ENCODE measurements around the gene INTS11.

Gene INTS11

GRCh38 chr1:1311107-1312104, 13.1 kb downstream of the INTS11 start (continued):
- TF ChIP-seq HIC1 (tag by site-specific recombination; IDR thresholded peaks at IDR 0.05) (0 out of 2 replicates have a peak, but pooled peaks have one; percentile 9), ZNF777 (tag by site-specific recombination; IDR thresholded peaks at IDR 0.05; ENCODE audit: borderline replicate concordance) (no peak), ZNF510 (tag by site-specific recombination; IDR thresholded peaks at IDR 0.05; ENCODE audit: insufficient replicate concordance) (no peak), SALL2 (tag by site-specific recombination; IDR thresholded peaks at IDR 0.05; ENCODE audit: borderline replicate concordance) (no peak), ZNF600 (tag by site-specific recombination; IDR thresholded peaks at IDR 0.05) (peak; percentile 64), ZBTB1 (tag by site-specific recombination; IDR thresholded peaks at IDR 0.05) (no peak), ZNF248 (tag by site-specific recombination; IDR thresholded peaks at IDR 0.05) (no peak), ZNF48 (tag by site-specific recombination; IDR thresholded peaks at IDR 0.05) (no peak), ZNF398 (tag by site-specific recombination; IDR thresholded peaks at IDR 0.05) (no peak), ZNF701 (tag by site-specific recombination; IDR thresholded peaks at IDR 0.05) (no peak), ZNF132 (tag by site-specific recombination; IDR thresholded peaks at IDR 0.05; ENCODE audit: borderline replicate concordance) (no peak), ZNF416 (tag by site-specific recombination; IDR thresholded peaks at IDR 0.05) (no peak), ZNF211 (tag by site-specific recombination; IDR thresholded peaks at IDR 0.05; ENCODE audit: low read depth) (no peak), ZEB2 (tag by site-specific recombination; IDR thresholded peaks at IDR 0.05) (peak; percentile 30; the same call in 1 of the 2 replicates), ZFP41 (tag by site-specific recombination; IDR thresholded peaks at IDR 0.05; ENCODE audit: borderline replicate concordance) (no peak), KLF7 (tag by site-specific recombination; IDR thresholded peaks at IDR 0.05; ENCODE audit: borderline replicate concordance) (no peak), ZNF560 (tag by site-specific recombination; IDR thresholded peaks at IDR 0.05; ENCODE audit: borderline replicate concordance) (no peak), GLIS2 (tag by site-specific recombination; IDR thresholded peaks at IDR 0.05) (peak; percentile 52), KLF10 (tag by site-specific recombination; IDR thresholded peaks at IDR 0.05) (no peak), YY2 (tag by site-specific recombination; IDR thresholded peaks at IDR 0.05) (no peak), ZNF529 (tag by site-specific recombination; IDR thresholded peaks at IDR 0.05; ENCODE audit: insufficient replicate concordance) (no peak), ZBTB21 (tag by site-specific recombination; IDR thresholded peaks at IDR 0.05) (no peak), BCL11B (tag by site-specific recombination; IDR thresholded peaks at IDR 0.05; ENCODE audit: low read depth) (peak; percentile 51; the same call in 1 of the 2 replicates), ZBTB20 (tag by site-specific recombination; IDR thresholded peaks at IDR 0.05) (no peak), ZNF350 (tag by site-specific recombination; IDR thresholded peaks at IDR 0.05) (no peak), ZNF768 (tag by site-specific recombination; IDR thresholded peaks at IDR 0.05) (no peak), ZBTB44 (tag by site-specific recombination; IDR thresholded peaks at IDR 0.05) (no peak), ZFP37 (tag by site-specific recombination; IDR thresholded peaks at IDR 0.05) (no peak)
- TF ChIP-seq, protein P1, sequence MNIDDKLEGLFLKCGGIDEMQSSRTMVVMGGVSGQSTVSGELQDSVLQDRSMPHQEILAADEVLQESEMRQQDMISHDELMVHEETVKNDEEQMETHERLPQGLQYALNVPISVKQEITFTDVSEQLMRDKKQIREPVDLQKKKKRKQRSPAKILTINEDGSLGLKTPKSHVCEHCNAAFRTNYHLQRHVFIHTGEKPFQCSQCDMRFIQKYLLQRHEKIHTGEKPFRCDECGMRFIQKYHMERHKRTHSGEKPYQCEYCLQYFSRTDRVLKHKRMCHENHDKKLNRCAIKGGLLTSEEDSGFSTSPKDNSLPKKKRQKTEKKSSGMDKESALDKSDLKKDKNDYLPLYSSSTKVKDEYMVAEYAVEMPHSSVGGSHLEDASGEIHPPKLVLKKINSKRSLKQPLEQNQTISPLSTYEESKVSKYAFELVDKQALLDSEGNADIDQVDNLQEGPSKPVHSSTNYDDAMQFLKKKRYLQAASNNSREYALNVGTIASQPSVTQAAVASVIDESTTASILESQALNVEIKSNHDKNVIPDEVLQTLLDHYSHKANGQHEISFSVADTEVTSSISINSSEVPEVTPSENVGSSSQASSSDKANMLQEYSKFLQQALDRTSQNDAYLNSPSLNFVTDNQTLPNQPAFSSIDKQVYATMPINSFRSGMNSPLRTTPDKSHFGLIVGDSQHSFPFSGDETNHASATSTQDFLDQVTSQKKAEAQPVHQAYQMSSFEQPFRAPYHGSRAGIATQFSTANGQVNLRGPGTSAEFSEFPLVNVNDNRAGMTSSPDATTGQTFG (tag by site-specific recombination; IDR thresholded peaks at IDR 0.05; ENCODE audit: borderline replicate concordance) = no peak
- TF ChIP-seq, protein P2, sequence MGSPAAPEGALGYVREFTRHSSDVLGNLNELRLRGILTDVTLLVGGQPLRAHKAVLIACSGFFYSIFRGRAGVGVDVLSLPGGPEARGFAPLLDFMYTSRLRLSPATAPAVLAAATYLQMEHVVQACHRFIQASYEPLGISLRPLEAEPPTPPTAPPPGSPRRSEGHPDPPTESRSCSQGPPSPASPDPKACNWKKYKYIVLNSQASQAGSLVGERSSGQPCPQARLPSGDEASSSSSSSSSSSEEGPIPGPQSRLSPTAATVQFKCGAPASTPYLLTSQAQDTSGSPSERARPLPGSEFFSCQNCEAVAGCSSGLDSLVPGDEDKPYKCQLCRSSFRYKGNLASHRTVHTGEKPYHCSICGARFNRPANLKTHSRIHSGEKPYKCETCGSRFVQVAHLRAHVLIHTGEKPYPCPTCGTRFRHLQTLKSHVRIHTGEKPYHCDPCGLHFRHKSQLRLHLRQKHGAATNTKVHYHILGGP (tag by site-specific recombination; IDR thresholded peaks at IDR 0.05) = no peak

Measured in HEK293 (cell line).